ENCODE results near the gene PPRC1.

Gene PPRC1

GRCh38 chr10:102132563-102133372 lies at the start of gene PPRC1:
TSS of gene PPRC1 (plus strand) at chr10:102133040. CDS start at chr10:102133069, 29 bp downstream.
- DNase-seq: peak; percentile 95

- DNase-seq: no peak
Observed at GRCh38 chr10:102083541-102083940, 49.3 kb upstream of the PPRC1 start.

GRCh38 chr10:102085336-102085735 lies 47.5 kb upstream of the PPRC1 start:
- no peak for DNase-seq

- no peak for DNase-seq
Observed at GRCh38 chr10:102086196-102086595, 46.6 kb upstream of the PPRC1 start.

- no peak for DNase-seq
Observed at GRCh38 chr10:102090772-102091171, 42.1 kb upstream of the PPRC1 start.

GRCh38 chr10:102096449-102096848 lies 36.4 kb upstream of the PPRC1 start:
- no peak for DNase-seq

- no peak for DNase-seq
Observed at GRCh38 chr10:102101152-102101551, 31.7 kb upstream of the PPRC1 start.

GRCh38 chr10:102102421-102102820 lies 30.4 kb upstream of the PPRC1 start:
- DNase-seq: no peak

- DNase-seq: no peak
Observed at GRCh38 chr10:102106998-102107397, 25.8 kb upstream of the PPRC1 start.

GRCh38 chr10:102109166-102110116 lies 23.4 kb upstream of the PPRC1 start:
- no peak for DNase-seq

- DNase-seq: no peak
Observed at GRCh38 chr10:102111276-102111675, 21.6 kb upstream of the PPRC1 start.

- no peak for DNase-seq
Observed at GRCh38 chr10:102112210-102112817, 20.5 kb upstream of the PPRC1 start.

GRCh38 chr10:102113261-102113955 lies 19.4 kb upstream of the PPRC1 start:
- DNase-seq: no peak

GRCh38 chr10:102113956-102114857 lies 18.6 kb upstream of the PPRC1 start:
- DNase-seq: no peak

- peak; percentile 62 for DNase-seq
Observed at GRCh38 chr10:102114861-102115618, 17.8 kb upstream of the PPRC1 start.

- no peak for DNase-seq
Observed at GRCh38 chr10:102115775-102116174, 17.1 kb upstream of the PPRC1 start.

- no peak for DNase-seq
Observed at GRCh38 chr10:102116656-102117055, 16.2 kb upstream of the PPRC1 start.

GRCh38 chr10:102117391-102118159 lies 15.3 kb upstream of the PPRC1 start:
- DNase-seq: no peak

GRCh38 chr10:102118867-102119266 lies 14.0 kb upstream of the PPRC1 start:
- DNase-seq: no peak
